HG03135 (cell line): ENCODE data around the gene PGF.

Experiments
- ATAC-seq: cut with Tn5 transposase; IDR thresholded peaks from one replicate; pipeline ENCODE4 v1.9.1; 2021; ENCODE audit warnings: mild to moderate bottlenecking, moderate library complexity; ENCODE audit not compliant: unreplicated experiment

The PGF gene

DNA sequence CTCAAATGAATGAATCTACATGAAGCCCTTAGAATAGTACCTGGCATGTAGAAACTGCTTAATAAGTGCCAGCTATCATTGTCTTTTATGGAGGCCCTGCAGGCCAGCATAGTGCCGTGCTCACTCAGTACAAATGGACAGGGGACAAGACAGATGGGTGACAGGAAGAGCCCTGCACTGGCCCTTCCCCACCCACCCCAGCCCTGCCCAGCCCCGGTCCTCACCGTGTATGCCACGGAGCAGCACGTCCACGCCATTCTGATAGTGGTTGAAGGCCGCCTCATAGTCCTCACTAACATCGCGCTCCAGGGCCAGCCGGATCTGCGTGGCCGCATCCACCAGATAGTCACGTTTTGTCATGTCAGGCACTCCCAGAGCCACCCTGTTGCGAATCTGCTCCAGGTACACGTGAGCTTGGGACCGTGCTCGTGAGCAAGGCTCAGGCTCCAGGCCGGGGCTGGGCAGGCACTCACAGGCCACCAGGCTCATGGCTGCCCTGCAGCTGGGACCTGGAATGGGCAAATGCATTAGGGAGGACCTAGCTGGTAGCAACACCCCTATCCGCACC is 34.3 kb downstream of the PGF start:
- no peak for ATAC-seq

DNA sequence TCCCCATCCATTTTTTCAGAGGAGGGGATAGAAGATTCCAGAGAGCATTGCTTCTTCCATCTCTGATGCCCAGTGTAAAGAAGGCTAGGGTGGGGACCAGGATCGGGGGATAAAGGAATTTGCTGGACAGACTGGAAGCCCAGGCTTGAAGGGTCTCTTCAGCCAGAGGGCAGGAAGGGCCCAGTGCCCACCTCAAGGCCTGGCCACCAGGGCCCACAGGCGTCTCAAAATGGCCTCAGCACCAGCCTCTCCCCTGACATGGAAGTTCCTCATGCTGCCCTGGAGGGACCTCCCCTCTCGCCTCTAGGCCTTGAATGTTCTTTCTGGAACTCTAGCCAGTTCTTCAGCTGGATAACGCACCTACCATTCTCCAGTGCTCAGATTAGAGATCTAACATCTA is 35.1 kb downstream of the PGF start:
- no peak for ATAC-seq

DNA sequence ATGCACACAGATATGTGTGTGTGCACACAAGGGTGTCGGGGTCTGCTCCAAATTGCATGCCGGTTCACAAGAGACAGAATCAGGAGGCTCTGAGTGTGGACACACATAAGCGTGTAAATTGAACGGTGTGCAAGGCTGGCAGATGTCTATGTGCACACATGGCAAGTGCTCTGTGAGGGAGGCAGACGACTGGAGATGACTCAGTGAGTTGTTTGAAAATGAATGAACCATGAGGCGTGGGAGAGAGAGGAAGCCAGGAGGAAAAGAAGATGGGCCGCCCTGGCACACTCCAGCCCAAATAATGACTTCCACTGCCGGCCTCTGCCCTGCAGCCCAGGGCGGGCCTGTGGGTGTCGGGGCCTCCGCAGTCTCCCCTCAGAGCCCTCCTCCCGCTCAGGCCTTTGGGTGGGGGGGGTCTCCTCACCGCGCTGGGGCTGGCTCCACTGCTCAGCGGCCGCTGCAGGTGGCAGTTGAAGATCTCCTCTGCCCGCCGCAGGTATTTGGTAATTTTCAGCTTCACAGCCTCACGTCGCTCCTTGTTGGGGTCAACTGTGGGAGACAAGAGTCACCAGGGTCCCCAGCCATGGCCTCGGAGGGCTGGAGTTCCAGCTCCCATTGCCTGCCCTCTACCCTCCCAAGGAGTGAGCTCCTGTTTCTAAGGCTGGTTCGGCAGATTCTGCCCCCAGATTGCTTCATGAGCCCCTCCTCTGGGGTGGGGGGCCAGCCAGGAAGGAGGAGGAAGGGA is 35.8 kb downstream of the PGF start:
- ATAC-seq: no peak

- ATAC-seq: no peak
Measured at GRCh38 chr14:74918380-74918779, 37.0 kb downstream of the PGF start.

GRCh38 chr14:74917646-74918081 is 37.7 kb downstream of the PGF start:
- no peak for ATAC-seq

- ATAC-seq: no peak
Measured at GRCh38 chr14:74917178-74917543, 38.2 kb downstream of the PGF start.

DNA sequence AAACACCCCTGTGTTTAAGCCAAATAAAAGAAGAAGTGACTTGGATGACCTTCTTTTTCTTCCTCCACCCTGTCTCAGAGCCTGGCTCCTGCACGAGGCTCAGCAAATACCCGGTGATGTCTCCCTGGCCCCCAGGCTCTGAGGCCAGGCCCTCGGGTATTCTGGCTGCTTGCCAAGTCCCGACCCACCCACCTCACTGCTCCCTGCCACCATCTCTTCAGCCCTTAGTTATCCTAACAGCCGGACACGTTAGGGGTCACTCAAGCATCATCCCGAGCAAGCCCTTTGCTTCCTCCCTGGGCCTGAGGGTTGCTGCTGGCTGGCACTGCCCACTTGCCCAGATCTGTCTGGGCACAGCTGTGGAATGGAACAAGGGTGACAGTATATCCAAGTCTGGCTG is 39.6 kb downstream of the PGF start:
- no peak for ATAC-seq

DNA sequence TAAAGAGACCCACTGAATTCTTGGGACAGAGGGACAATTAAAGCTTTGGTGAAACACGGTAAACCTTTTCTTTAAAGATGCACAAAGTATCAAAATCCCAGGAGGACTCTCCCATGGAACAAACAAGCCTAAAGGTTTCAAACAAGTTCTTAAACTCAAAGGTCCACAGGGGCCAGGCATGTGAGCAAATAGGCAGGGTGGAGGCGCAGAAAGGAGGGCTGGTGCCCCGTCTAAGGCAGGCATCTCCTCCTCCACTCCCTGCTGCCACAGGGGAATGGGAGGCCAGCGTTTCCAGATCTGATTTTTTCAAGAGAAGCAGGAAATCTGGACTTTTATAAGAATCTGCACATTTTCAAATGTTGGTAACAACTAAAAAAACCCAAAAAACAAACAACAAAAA is 40.0 kb downstream of the PGF start:
- no peak for ATAC-seq

GRCh38 chr14:74913986-74914573 is 41.3 kb downstream of the PGF start:
- ATAC-seq: no peak

- no peak for ATAC-seq
Measured at GRCh38 chr14:74913393-74913910, 41.9 kb downstream of the PGF start.

DNA sequence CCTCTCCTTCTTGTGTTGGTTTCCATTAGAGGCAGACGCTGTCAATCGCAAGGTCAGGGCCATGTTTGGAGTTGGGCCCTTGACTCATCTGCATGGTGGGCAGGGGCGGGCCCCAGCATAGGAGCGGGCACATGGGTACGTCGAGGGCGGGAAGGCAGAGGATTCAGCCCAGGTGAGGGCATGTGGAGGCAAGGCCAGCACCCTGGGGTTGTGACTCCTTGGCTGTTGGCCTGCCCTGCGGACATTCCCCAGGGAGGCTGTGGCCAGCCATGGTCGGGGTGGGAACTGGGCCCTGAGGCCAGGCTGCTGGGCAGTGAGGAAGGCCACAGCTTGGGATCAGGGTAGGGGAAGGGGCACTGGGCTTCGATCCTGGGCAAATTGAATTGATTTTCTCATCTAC is 42.6 kb downstream of the PGF start:
- no peak for ATAC-seq

DNA sequence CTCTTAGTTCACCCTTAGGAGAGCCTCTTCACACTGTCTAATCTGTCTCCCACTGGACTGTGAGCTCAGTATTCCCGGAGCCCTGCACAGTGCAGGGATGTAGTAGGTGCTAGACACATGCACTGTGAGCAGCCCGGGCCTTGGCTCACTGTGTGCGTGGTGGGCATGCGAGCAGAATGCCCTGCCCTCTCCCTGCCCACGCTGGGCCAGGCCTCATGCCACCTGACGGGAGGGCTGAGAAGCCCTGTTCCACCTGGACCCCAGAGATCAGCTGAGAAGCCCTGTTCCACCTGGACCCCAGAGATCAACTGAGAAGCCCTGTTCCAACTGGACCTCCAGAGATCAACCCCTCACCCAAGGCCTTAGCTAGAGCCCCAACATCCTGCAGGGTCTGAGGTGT is 43.3 kb downstream of the PGF start:
- no peak for ATAC-seq

DNA sequence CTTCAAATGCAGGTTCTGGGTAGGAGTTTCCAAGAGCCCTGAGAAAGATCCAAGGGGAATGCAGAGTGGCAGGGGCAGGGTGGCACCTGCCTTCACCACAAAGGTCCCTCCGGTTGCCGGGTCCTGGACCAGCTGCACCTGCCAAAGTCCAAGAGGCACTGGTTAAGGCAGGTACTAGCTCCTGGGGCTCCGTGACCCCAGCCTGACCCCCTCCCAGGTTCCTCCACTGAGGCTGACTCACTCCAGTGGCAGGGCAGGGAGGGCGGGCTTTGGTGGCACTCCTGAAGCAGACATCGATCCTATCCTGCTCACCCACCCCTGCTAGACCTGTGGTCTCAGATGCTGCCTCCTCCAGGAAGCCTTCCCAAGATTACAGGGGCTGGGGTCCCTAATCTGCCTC is 43.7 kb downstream of the PGF start:
- no peak for ATAC-seq

GRCh38 chr14:74911221-74911620 is 44.2 kb downstream of the PGF start:
- ATAC-seq: no peak

GRCh38 chr14:74910556-74910955 is 44.8 kb downstream of the PGF start:
- ATAC-seq: no peak

DNA sequence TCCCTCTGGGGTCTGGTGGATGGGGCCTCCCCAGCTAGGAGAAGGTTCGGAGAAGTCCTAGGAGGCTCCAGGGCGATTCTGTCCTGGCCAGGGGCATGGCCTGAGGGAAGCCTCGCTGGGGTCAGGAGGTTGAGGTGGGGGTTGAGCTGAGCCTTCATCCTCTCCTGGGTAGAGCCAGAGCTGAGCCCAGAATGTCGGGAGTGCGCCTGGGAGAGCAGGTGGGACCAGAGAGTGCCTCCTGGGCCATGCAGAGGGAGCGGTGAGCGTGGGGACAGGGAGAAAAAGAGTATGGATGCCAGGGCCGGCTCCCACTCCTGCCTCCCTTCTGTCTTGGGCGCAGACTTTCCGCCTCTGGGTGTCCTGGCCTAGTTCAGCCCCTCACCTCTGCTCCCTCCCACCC is 45.5 kb downstream of the PGF start:
- ATAC-seq: no peak

DNA sequence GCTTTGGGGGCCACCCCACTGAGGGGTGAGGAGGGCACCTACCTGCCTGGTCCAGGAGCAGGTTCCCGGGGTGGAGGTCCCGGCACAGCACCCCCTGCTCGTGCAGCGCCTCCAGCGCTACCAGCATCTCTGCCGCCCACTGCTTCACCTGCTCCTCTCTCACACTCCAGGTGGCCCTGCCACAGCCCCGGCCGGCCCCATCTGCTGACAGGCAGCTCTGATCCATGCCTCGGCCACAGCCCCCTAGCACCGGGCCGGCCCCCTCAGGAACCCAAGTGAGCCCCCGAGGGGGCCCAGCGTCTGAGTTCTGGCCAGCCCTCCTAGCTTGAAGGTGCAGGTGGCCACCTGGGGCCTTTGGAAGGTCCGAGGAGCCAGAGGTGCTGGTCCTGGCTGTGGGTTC is 45.9 kb downstream of the PGF start:
- no peak for ATAC-seq

DNA sequence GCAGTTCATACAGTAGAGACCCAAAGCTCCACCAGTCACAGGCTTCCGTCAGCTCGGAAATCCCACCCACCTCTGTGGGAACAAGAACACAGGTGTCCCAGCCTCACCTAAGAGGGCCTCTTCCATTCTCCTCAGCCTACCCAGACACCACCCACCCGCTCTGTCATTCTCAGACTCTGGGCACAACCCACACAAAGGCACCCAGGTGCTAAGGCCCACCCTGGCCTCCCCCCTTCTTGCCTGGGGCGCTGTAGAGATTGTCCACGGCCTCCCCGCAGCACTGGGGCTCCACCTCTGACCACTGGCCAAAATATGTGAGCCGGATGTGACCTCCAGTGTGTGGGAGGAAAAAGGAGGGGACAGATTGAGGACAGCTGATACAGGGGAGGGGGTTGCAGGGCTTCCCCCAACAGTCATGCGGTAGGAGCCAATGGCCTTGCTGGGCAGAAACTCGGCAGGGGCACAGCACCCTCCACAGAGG is 46.5 kb downstream of the PGF start:
- ATAC-seq: no peak

- no peak for ATAC-seq
Measured at GRCh38 chr14:74907744-74908143, 47.7 kb downstream of the PGF start.

DNA sequence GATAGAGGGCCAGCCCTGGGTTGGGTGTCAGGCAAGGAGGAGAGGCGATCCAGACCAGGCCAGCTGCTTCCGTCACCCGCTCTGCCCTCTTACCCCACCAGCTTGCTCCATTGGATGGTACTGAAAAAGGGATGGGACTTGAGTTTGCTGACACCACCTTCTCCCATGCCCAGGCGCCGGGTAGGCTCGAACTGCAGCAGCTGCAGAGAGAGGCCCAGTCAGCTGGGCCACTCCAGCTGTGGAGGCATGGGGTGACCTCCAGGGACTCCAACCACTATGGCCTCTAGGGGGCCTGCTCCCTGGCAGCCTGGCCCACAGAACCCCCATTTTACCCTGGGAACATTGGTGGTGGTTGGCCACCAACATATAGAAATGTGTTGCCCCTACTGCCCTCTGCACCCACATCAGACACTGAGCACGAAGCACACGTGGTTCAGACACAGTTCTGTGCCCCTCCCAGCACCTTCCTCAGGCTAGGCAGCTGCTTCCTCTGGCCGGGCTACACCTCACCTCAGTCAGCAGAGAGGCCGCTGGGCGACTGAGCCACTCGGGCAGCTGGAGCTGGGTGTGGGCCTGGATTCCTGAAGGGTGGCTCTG is 48.4 kb downstream of the PGF start:
- ATAC-seq: no peak

DNA sequence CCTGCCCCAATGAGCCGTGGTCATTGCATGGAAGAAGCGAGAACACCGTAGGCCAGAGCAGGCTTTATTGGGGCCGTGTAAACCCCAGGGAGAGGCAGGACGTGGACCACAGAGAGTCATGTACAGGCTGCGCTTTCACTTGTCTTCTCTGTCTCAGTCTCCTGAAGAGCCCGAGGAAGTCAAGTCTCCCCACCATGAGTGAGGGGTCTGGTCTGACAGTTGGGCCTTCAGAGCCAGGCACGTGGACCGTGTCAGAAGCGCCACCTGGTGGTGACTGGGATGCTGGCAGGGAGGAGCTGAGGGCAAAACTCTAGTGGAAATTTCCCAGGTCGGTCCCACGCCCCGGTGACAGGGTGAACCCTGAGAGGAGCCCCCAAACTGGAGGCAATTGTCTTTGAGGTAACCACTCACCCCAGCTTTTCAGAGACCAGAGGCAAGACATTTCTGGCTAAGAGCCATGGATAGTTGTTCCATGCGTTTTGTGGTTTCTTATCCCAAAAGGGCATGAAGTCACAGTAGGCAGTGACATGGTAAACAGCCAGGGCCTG is 49.7 kb downstream of the PGF start:
- ATAC-seq: no peak
